ENCODE data around the gene KCNC4.

DNA sequence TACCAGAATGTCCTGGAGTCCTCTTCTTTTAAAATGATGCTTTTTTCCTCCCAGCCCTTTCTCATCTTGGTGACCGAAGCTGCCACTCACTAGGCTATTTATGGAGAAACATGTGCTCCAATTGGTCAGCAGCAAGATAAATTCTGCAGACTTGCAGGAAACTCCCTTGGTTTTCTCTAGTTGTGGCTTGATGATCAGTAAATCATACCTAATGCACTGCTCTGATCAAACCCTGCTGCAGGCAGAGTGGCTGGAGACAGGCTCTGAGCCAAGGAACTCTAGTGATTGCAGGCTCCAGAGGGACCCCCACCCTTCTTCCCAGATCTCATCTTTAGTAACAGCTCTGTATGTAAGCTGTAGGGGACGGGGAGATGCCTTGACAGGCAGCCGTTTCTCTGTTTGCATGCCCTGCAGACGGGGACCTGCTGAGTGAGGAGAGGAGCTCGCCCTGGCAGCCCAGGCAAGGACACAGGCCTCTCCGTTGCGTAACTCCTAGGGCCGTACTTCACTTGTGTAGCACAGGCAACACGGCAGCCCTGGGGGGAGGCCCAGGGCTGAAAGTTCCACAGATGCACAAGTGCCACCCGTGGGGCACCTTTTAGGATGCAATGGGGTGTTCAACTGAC, 45.3 kb upstream of the KCNC4 start:
- TF ChIP-seq, protein P1, sequence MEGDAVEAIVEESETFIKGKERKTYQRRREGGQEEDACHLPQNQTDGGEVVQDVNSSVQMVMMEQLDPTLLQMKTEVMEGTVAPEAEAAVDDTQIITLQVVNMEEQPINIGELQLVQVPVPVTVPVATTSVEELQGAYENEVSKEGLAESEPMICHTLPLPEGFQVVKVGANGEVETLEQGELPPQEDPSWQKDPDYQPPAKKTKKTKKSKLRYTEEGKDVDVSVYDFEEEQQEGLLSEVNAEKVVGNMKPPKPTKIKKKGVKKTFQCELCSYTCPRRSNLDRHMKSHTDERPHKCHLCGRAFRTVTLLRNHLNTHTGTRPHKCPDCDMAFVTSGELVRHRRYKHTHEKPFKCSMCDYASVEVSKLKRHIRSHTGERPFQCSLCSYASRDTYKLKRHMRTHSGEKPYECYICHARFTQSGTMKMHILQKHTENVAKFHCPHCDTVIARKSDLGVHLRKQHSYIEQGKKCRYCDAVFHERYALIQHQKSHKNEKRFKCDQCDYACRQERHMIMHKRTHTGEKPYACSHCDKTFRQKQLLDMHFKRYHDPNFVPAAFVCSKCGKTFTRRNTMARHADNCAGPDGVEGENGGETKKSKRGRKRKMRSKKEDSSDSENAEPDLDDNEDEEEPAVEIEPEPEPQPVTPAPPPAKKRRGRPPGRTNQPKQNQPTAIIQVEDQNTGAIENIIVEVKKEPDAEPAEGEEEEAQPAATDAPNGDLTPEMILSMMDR (IDR thresholded peaks at IDR 0.05), result no peak
- no peak for TF ChIP-seq POLR2AphosphoS5 (IDR thresholded peaks at IDR 0.05)
- TF ChIP-seq EP300 (IDR thresholded peaks at IDR 0.05), result no peak
- TF ChIP-seq POLR2A (IDR thresholded peaks at IDR 0.05), result no peak
